Peyer's patch (tissue), 4 donors: ENCODE data around the gene PLCE1. TPM values are rescaled to one million over a fixed set of nuclear protein-coding genes. Genes with fewer than 3 reads are reported as not detected.
"Not testable (repeated sequence)": the region's sequence is repeated elsewhere in the genome, so short reads cannot be mapped to it uniquely, and the experiment has no call there.

Source experiments
- DNase-seq, 3 donors: peaks; one replicate each; pipeline ENCODE4 v3.0.0-alpha.2; 2017 to 2019
- H3K27ac ChIP-seq, 4 donors: fragments of 200-600 bp; sonication (generic); one replicate each; pipeline ENCODE4 v1.5.1; 2016 to 2019
- H3K27me3 ChIP-seq, 2 donors: fragments of 200-600 bp; sonication (generic); one replicate each; pipeline ENCODE4 v1.5.1; 2019
- H3K36me3 ChIP-seq, 3 donors: fragments of 200-600 bp; sonication (generic); one replicate each; pipeline ENCODE4 v1.5.1; 2016 to 2019
- H3K4me1 ChIP-seq, 4 donors: fragments of 200-600 bp; sonication (generic); one replicate each; pipeline ENCODE4 v1.5.1; 2016 to 2019
- H3K4me3 ChIP-seq, 4 donors: fragments of 200-600 bp; sonication (generic); 1 replicate in 3 of 4; 2 replicates in 1 of 4; pipeline ENCODE4 v1.5.1; 2016 to 2019; ENCODE audit warnings: mild to moderate bottlenecking in 1 of 4
- H3K9me3 ChIP-seq, 4 donors: fragments of 200-600 bp; sonication (generic); one replicate each; pipeline ENCODE4 v1.5.1; 2016 to 2019; ENCODE audit warnings: mild to moderate bottlenecking in 1 of 4
- POLR2A ChIP-seq, 2 donors: fragments of 450-650 bp; IDR thresholded peaks; one replicate each; pipeline ENCODE4 v1.5.1; 2017; ENCODE audit warnings: antibody characterized with exemption in 2 of 2, mild to moderate bottlenecking in 2 of 2, moderate library complexity in 2 of 2
- total RNA-seq, 4 donors: library from RNA; depleted of rRNA; stranded (reverse); fragments of >200 nt; gene quantifications; one replicate each; pipeline ENCODE4 v1.1.0, GENCODE V29; 2016
- TF ChIP-seq, protein P1 (sequence below), 6 experiments: fragments of 450-650 bp in 4 of 6; fragments of 200-600 bp in 2 of 6; sonication (generic) in 1 of 6; IDR thresholded peaks; one replicate each; pipeline ENCODE4 v1.5.1; 2017 to 2019; ENCODE audit warnings: antibody characterized with exemption in 6 of 6, mild to moderate bottlenecking in 3 of 6, moderate library complexity in 1 of 6

Gene PLCE1
- total RNA-seq, 4 donors from 2014 or later = 15.4 to 42.9 (median 33.5) TPM

DNA sequence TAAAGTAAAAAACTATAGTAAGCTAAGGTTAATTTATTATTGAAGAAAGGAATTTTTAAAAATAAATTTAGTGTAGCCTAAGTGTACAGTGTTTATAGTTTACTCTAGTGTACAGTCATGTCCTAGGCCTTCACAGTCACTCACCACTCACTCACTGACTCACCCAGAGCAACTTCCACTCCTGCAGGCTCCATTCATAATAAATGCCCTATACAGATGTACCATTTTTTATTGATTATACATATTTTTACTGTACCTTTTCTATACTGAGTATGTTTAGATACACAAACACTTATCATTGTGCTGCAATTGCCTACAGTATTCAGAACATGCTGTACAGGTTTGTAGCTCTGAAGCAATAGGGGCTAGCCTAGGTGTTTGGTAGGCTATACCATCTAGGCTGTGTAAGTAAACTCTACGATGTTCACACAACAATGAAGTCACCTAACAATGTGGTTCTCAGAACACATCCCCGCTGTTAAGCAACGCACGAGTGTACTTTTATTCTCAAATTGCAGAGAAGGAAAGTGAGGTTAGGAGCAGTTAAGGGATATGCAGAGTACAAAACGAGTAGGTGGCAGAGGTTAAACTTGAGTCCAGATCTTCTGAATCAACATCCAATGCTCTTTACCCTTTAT is 38.9 kb upstream of the PLCE1 start:
- Histone ChIP-seq H3K36me3 (no peaks in the 10 kb centered on the region), H3K27me3 (no peaks in the 10 kb centered on the region), H3K9me3 (no peaks in the 10 kb centered on the region), H3K4me3 (no peak overlapping the region), H3K4me1 (no peaks in the 10 kb centered on the region), H3K27ac (no peak overlapping the region)
- no peak for TF ChIP-seq POLR2A (IDR thresholded peaks at IDR 0.05)
- TF ChIP-seq, protein P1, sequence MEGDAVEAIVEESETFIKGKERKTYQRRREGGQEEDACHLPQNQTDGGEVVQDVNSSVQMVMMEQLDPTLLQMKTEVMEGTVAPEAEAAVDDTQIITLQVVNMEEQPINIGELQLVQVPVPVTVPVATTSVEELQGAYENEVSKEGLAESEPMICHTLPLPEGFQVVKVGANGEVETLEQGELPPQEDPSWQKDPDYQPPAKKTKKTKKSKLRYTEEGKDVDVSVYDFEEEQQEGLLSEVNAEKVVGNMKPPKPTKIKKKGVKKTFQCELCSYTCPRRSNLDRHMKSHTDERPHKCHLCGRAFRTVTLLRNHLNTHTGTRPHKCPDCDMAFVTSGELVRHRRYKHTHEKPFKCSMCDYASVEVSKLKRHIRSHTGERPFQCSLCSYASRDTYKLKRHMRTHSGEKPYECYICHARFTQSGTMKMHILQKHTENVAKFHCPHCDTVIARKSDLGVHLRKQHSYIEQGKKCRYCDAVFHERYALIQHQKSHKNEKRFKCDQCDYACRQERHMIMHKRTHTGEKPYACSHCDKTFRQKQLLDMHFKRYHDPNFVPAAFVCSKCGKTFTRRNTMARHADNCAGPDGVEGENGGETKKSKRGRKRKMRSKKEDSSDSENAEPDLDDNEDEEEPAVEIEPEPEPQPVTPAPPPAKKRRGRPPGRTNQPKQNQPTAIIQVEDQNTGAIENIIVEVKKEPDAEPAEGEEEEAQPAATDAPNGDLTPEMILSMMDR (IDR thresholded peaks at IDR 0.05) = no peak
- DNase-seq = no peak

DNA sequence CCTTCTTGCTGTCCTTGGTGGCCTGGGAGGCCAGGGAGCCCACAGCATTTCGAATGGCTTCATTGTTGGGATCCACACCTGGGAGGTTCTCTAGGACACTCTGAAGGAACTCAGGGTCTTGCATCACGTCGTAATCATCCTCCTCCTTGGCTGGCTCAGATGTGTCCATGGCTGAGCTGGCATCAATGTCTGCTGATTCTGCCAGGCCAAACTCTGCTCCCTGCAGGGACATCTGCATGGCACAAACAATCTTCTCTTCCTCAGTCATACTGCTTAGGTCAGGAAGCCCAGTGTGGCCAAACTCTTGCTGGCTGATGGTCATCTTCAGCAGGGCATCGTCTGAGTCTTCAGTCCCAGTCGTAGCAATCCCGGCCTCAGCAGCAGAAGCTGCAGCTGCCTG is 34.9 kb upstream of the PLCE1 start:
- no peaks in the 10 kb centered on the region for H3K9me3 ChIP-seq
- TF ChIP-seq POLR2A (IDR thresholded peaks at IDR 0.05) = no peak
- TF ChIP-seq, protein P1 (IDR thresholded peaks at IDR 0.05) = no peak
- no peaks in the 10 kb centered on the region for H3K36me3 ChIP-seq
- H3K27ac ChIP-seq = no peak overlapping the region
- no peaks in the 10 kb centered on the region for H3K27me3 ChIP-seq
- no peaks in the 10 kb centered on the region for H3K4me1 ChIP-seq
- H3K4me3 ChIP-seq = no peak overlapping the region
- no peak for DNase-seq

DNA sequence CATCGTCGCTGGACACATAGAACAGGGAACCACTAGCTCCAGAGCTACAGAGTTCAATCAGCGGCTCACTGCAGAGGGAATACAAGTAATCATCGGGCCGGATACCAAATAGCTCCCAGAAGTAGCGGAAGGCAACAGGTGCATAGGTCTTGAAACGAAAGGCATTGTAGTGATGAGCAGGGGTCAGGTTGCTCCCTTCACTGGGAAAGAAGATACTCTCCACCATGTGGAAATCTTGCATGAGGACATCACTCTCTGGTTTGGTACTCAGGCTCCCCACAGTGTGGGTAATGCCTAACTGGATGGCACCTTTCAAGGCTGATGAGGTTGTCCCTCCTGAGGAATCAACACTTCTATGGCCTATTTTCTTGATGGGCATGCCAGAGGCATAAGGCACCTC is 32.7 kb upstream of the PLCE1 start:
- H3K4me1 ChIP-seq, H3K27ac ChIP-seq, DNase-seq, H3K27me3 ChIP-seq, H3K4me3 ChIP-seq, H3K36me3 ChIP-seq, H3K9me3 ChIP-seq: not testable (repeated sequence)

DNA sequence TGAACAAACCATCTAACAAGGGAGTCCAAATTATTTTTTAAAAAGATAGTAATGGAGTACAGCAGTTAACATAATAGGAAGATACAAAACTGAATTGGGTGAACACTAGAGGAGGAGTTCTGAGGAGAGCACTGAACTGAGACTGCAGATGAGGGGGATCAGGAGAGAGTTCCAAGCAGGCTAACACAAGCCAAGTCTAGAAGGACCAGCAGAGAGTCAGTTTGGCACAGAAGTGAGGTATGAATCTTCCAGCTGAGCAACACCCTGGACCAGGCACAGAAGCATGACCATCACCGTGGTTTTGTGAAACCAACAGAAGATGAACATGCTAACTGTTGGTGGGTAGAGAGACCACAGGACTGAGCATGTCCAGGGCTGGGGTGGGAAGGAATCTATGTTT is 30.8 kb upstream of the PLCE1 start:
- no peak overlapping the region for H3K27ac ChIP-seq

DNA sequence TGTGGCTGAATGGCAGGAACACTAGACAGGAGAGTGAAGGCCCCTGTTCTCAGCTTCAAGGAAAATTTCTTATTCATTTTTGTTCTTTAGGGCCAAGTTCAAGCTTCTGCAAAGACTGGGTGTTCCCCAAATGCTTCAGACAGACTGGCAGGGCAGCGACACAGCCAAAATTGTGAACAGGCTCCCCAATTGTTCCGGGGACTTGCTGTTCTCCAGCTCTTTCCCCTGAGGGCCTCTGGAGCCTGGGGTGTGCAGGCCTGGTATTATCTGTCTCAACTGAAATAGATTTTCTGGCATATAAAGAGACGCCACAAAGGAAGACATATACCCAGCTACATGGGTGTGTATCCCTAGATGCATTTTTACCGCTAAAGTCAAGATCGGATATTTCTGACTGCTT is 30.3 kb upstream of the PLCE1 start:
- Histone ChIP-seq H3K27me3 (no peaks in the 10 kb centered on the region), H3K4me1 (no peaks in the 10 kb centered on the region), H3K4me3 (no peak overlapping the region), H3K9me3 (no peaks in the 10 kb centered on the region), H3K27ac (no peak overlapping the region), H3K36me3 (no peaks in the 10 kb centered on the region)
- TF ChIP-seq POLR2A (IDR thresholded peaks at IDR 0.05) = no peak
- TF ChIP-seq, protein P1 (IDR thresholded peaks at IDR 0.05) = no peak
- DNase-seq = no peak

More for the DNA sequence above, 30.8 kb upstream of the PLCE1 start:
- Histone ChIP-seq H3K27me3 (no peaks in the 10 kb centered on the region), H3K9me3 (no peaks in the 10 kb centered on the region), H3K4me3 (no peak overlapping the region), H3K36me3 (no peaks in the 10 kb centered on the region), H3K4me1 (no peaks in the 10 kb centered on the region)
- TF ChIP-seq, protein P1 (IDR thresholded peaks at IDR 0.05) = no peak
- no peak for TF ChIP-seq POLR2A (IDR thresholded peaks at IDR 0.05)
- no peak for DNase-seq

DNA sequence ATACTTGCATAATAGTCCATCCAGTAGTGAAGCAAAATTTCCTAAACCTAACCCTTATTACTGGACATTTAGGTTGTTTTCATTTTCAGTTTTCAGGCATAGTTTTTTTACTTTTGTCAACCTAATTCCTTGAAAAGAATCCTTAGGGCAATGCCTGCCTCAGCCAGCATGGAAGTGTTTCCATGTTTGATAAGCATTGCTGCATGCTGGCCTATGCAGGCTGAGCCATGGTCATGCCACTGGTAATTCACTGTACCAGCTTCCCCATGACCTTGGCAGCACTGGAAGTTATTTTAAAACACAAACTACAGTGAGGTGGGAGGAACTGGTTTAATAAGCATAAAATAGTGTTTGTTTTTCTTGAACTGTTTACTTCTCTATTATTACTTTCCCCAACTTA is 27.8 kb upstream of the PLCE1 start:
- Histone ChIP-seq H3K27ac (no peak overlapping the region), H3K4me1 (no peaks in the 10 kb centered on the region), H3K27me3 (no peaks in the 10 kb centered on the region), H3K4me3 (no peak overlapping the region), H3K9me3 (no peaks in the 10 kb centered on the region), H3K36me3 (no peaks in the 10 kb centered on the region)
- TF ChIP-seq POLR2A (IDR thresholded peaks at IDR 0.05) = no peak
- TF ChIP-seq, protein P1 (IDR thresholded peaks at IDR 0.05) = no peak
- DNase-seq = no peak
